Endothelial cell of umbilical vein (primary cell): Measurements from ENCODE around the gene LTK. TPM values are rescaled to one million over a fixed set of nuclear protein-coding genes. Genes with fewer than 3 reads are reported as not detected.

ENCODE experiments used
- BruUV-seq: library from RNA; stranded (reverse); fragments of 400-500 nt; replicated peaks from 2 replicates; lab custom pipeline; 2021; lab: Mats Ljungman, UMichigan
- CTCF ChIA-PET: fragments of 300-600, 350-600 bp; sonication (Branson Sonifier 250); formaldehyde crosslinking; loops from one replicate; lab custom pipeline; 2021; ENCODE audit warnings: antibody characterized with exemption, inconsistent platforms; lab: Charles Lee
- POLR2A ChIA-PET: fragments of 300-600, 350-600 bp; sonication (Branson Sonifier 250); formaldehyde crosslinking; loops from one replicate; lab custom pipeline; 2021; ENCODE audit warnings: antibody characterized with exemption, inconsistent platforms; lab: Charles Lee
- DNase-seq: peaks from one replicate; pipeline ENCODE4 v3.0.0-alpha.2; 2011; ENCODE audit warnings: low read depth, low spot score
- FAIRE-seq: peaks from 2 replicates; lab custom pipeline; 2011; peaks lifted over from hg19 to GRCh38; lab: Jason Lieb, UNC
- H2AFZ ChIP-seq: 2 replicates; pipeline ENCODE4 v1.6.0; 2012; ENCODE audit warnings: low read depth, low read length, control low read depth, inconsistent platforms
- H3K27ac ChIP-seq: 2 replicates; pipeline ENCODE4 v1.5.1; 2011; ENCODE audit warnings: low read depth, mild to moderate bottlenecking, control low read depth, low read length, moderate library complexity; ENCODE audit not compliant: insufficient read depth
- H3K27me3 ChIP-seq, 2 experiments: 2 replicates each; pipeline versions ENCODE4 v1.6.0 to v1.6.1; 2011; ENCODE audit warnings: low read length in 2 of 2, mixed read lengths in 1 of 2; ENCODE audit not compliant: control insufficient read depth in 2 of 2, insufficient read depth in 2 of 2
- H3K36me3 ChIP-seq, 2 experiments: 2 replicates in 1 of 2; 3 replicates in 1 of 2; pipeline ENCODE4 v1.5.1; 2011; ENCODE audit warnings: low read length in 2 of 2, mild to moderate bottlenecking in 1 of 2, moderate library complexity in 1 of 2; ENCODE audit not compliant: control insufficient read depth in 2 of 2, insufficient read depth in 2 of 2; ENCODE audit errors: extremely low read depth in 1 of 2
- H3K4me1 ChIP-seq: 3 replicates; pipeline ENCODE4 v1.5.1; 2011; ENCODE audit warnings: mild to moderate bottlenecking, low read length; ENCODE audit not compliant: control insufficient read depth, insufficient read depth; ENCODE audit errors: extremely low read depth
- H3K4me2 ChIP-seq: 2 replicates; pipeline ENCODE4 v1.6.1; 2011; ENCODE audit warnings: low read length, control low read depth, mixed read lengths; ENCODE audit not compliant: insufficient read depth
- H3K4me3 ChIP-seq, 3 experiments: fragments of 200-600 bp in 1 of 3; sonication (generic), shearing (Covaris generic) in 1 of 3; replicated peaks in 1 of 3; 2 replicates each; pipeline ENCODE4 v1.5.1; 2011 to 2016; ENCODE audit warnings: control low read depth in 3 of 3, low read length in 3 of 3, mild to moderate bottlenecking in 2 of 3, inconsistent platforms in 1 of 3, low read depth in 1 of 3, moderate library complexity in 1 of 3; ENCODE audit not compliant: insufficient read depth in 1 of 3
- H3K79me2 ChIP-seq: 2 replicates; pipeline ENCODE4 v1.6.0; 2012; ENCODE audit warnings: low read length, inconsistent platforms; ENCODE audit not compliant: control insufficient read depth, insufficient read depth
- H3K9ac ChIP-seq: replicated peaks from 2 replicates; pipeline ENCODE3; 2011; ENCODE audit warnings: low read length, control low read depth; ENCODE audit not compliant: insufficient read depth; ENCODE audit errors: extremely low read depth
- H3K9me1 ChIP-seq: replicated peaks from 3 replicates; pipeline ENCODE4 v1.6.0; 2011; ENCODE audit warnings: mild to moderate bottlenecking, low read length; ENCODE audit not compliant: control insufficient read depth, insufficient read depth; ENCODE audit errors: extremely low read depth
- H3K9me3 ChIP-seq: replicated peaks from 2 replicates; pipeline ENCODE4 v1.5.1; 2012; ENCODE audit warnings: low read length, inconsistent platforms; ENCODE audit not compliant: control insufficient read depth, insufficient read depth
- H4K20me1 ChIP-seq: replicated peaks from 2 replicates; pipeline ENCODE3; 2011; ENCODE audit warnings: mild to moderate bottlenecking, low read length; ENCODE audit not compliant: control insufficient read depth, insufficient read depth; ENCODE audit errors: extremely low read depth
- EZH2 ChIP-seq: IDR thresholded peaks from 2 replicates; pipeline ENCODE4 v1.6.1; 2012; ENCODE audit warnings: borderline replicate concordance, low read depth, mild to moderate bottlenecking, moderate library complexity, low read length, inconsistent platforms; ENCODE audit not compliant: severe bottlenecking
- FOS ChIP-seq: IDR thresholded peaks from 2 replicates; pipeline ENCODE4 v1.6.1; 2011; ENCODE audit warnings: mild to moderate bottlenecking, low read length, moderate library complexity, borderline replicate concordance; ENCODE audit not compliant: insufficient read depth
- GATA2 ChIP-seq: IDR thresholded peaks from 2 replicates; pipeline ENCODE4 v1.7.0; 2011; ENCODE audit warnings: low read depth, mild to moderate bottlenecking, moderate library complexity, mixed read lengths, low read length; ENCODE audit not compliant: insufficient read length, insufficient read depth
- JUN ChIP-seq: IDR thresholded peaks from 2 replicates; pipeline ENCODE4 v1.6.1; 2011; ENCODE audit warnings: borderline replicate concordance, low read depth; ENCODE audit not compliant: insufficient read length, insufficient read depth
- MYC ChIP-seq: IDR thresholded peaks from one replicate; pipeline ENCODE4 v1.6.1; 2011; ENCODE audit warnings: mild to moderate bottlenecking, low read depth, low read length
- POLR2A ChIP-seq: IDR thresholded peaks from 2 replicates; pipeline ENCODE4 v1.6.1; 2012; ENCODE audit warnings: low read depth, mild to moderate bottlenecking, control low read depth, low read length
- POLR2AphosphoS5 ChIP-seq: IDR thresholded peaks from 2 replicates; pipeline ENCODE4 v1.6.1; 2012; ENCODE audit warnings: low read depth, mild to moderate bottlenecking, control low read depth, low read length, moderate library complexity; ENCODE audit not compliant: insufficient read depth
- dilution Hi-C: fragments of 300-500 bp; cut with MboI; formaldehyde crosslinking; loops from one replicate; pipeline ENCODE4 v1.15.0; 2019; ENCODE audit warnings: low sequenced_read_pairs; ENCODE audit not compliant: extremely low pct_ligation_motif_present
- intact Hi-C: fragments of 100-400 bp; cut with micrococcal nuclease; formaldehyde crosslinking; loops from one replicate; pipeline ENCODE4 v1.10.0; 2022
- polyA plus RNA-seq, 4 experiments: library from polyadenylated mRNA; depleted of rRNA in 3 of 4; stranded (reverse) in 3 of 4; unstranded in 1 of 4; fragments of >200 nt; gene quantifications; 2 replicates each; pipeline versions ENCODE4 v1.2.1 to v1.2.3, GENCODE V29; 2011 to 2012; ENCODE audit warnings: missing spikeins in 1 of 4
- total RNA-seq: library from RNA; stranded (reverse); gene quantifications from 2 replicates; pipeline ENCODE4 v1.2.3, GENCODE V29; 2021
- TF ChIP-seq, protein P1 (sequence below): IDR thresholded peaks from 2 replicates; pipeline ENCODE4 v1.6.1; 2011; ENCODE audit not compliant: insufficient read depth, insufficient read length
- TF ChIP-seq, protein P2 (sequence below), 2 donors: IDR thresholded peaks; 1 replicate in 1 of 2; 2 replicates in 1 of 2; pipeline ENCODE4 v1.5.1; 2011; ENCODE audit warnings: low read length in 2 of 2, mild to moderate bottlenecking in 2 of 2, moderate library complexity in 2 of 2, control low read depth in 1 of 2, inconsistent platforms in 1 of 2, low read depth in 1 of 2; ENCODE audit not compliant: insufficient read depth in 1 of 2; ENCODE audit errors: extremely low read depth in 1 of 2

The LTK gene
- total and polyA plus RNA-seq, 2 donors (not counting 3 experiments of a cell fraction or from before 2014, with no cell fraction given) = 0.15 to 0.17 TPM

DNA sequence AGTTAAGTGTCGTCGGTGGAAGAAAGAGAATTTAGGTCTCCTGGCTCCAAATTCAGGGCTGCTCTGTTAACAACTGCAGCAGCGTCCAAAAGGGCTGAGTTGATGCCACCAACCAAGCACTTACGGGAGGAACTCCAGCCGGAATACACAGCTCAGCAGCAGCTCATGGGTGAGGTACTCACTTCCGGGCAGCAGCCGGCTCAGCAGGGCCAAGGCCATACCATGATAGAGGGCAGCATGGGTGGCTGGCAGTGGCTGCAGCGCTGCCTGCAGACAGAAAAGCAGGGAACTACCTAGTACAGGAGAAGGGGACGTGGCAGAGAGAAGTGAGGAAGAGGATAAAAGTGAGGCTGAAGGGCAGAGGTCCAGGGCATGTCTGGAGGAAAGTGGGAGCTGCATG, 8.0 kb upstream of the LTK start:
- CTCF ChIA-PET = no interaction called here
- no TSS peak for BruUV-seq

GRCh38 chr15:41520636-41521035, 7.0 kb upstream of the LTK start:
- no peaks in the 10 kb centered on the region for H3K4me1 ChIP-seq
- TF ChIP-seq, protein P1, sequence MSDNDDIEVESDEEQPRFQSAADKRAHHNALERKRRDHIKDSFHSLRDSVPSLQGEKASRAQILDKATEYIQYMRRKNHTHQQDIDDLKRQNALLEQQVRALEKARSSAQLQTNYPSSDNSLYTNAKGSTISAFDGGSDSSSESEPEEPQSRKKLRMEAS = no peak
- no peak for TF ChIP-seq JUN
- no peak for TF ChIP-seq POLR2AphosphoS5
- no peak for TF ChIP-seq FOS
- no peak for TF ChIP-seq MYC
- TF ChIP-seq EZH2 = no peak
- TF ChIP-seq, protein P2, sequence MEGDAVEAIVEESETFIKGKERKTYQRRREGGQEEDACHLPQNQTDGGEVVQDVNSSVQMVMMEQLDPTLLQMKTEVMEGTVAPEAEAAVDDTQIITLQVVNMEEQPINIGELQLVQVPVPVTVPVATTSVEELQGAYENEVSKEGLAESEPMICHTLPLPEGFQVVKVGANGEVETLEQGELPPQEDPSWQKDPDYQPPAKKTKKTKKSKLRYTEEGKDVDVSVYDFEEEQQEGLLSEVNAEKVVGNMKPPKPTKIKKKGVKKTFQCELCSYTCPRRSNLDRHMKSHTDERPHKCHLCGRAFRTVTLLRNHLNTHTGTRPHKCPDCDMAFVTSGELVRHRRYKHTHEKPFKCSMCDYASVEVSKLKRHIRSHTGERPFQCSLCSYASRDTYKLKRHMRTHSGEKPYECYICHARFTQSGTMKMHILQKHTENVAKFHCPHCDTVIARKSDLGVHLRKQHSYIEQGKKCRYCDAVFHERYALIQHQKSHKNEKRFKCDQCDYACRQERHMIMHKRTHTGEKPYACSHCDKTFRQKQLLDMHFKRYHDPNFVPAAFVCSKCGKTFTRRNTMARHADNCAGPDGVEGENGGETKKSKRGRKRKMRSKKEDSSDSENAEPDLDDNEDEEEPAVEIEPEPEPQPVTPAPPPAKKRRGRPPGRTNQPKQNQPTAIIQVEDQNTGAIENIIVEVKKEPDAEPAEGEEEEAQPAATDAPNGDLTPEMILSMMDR (IDR thresholded peaks at IDR 0.05; ENCODE audit: extremely low read depth in 1 of 2, insufficient read depth in 1 of 2, low read depth in 1 of 2, low read length in 2 of 2) = no peak
- no peak for TF ChIP-seq GATA2
- no peak for TF ChIP-seq POLR2A
- no peak for FAIRE-seq
- TSS peak; percentile 15 for BruUV-seq
- intact Hi-C loops (no loop called here), dilution Hi-C loops (no loop called here)
- H4K20me1 ChIP-seq = no peaks in the 10 kb centered on the region
- DNase-seq = no peak
- no peak overlapping the region for H3K27ac ChIP-seq
- H3K4me2 ChIP-seq = no peak overlapping the region
- ChIA-PET CTCF (interaction anchor here (1.2 to 1.3 kb wide), 2 partner anchors 11 to 55 kb away, joined by 3 to 4 read pairs; no protein-coding TSS in a partner anchor), POLR2A (no interaction called here)
- H3K9ac ChIP-seq = no peak overlapping the region
- H3K36me3 ChIP-seq = peaks cover 0 to 7% of the 10 kb centered on the region in 2 experiments
- H3K4me3 ChIP-seq = no peak overlapping the region
- no peaks in the 10 kb centered on the region for H3K9me3 ChIP-seq
- H3K9me1 ChIP-seq = no peaks in the 10 kb centered on the region
- no peaks in the 10 kb centered on the region for H3K79me2 ChIP-seq
- H3K27me3 ChIP-seq = no peaks in the 10 kb centered on the region
- no peak overlapping the region for H2AFZ ChIP-seq

More for the DNA sequence above, 8.0 kb upstream of the LTK start:
- H3K9me1 ChIP-seq = no peaks in the 10 kb centered on the region
- intact Hi-C loops (no loop called here), dilution Hi-C loops (no loop called here)
- H3K4me1 ChIP-seq = no peaks in the 10 kb centered on the region
- POLR2A ChIA-PET = interaction anchor here (1.0 kb wide), 1 partner anchor 31 kb away, joined by 3 read pairs; no protein-coding TSS in a partner anchor
- no peaks in the 10 kb centered on the region for H3K27me3 ChIP-seq
- H3K36me3 ChIP-seq = peaks cover 0 to 10% of the 10 kb centered on the region in 2 experiments
- no peak overlapping the region for H3K27ac ChIP-seq
- no peak overlapping the region for H3K4me2 ChIP-seq
- H3K4me3 ChIP-seq = no peak overlapping the region
- FAIRE-seq (no peak), DNase-seq (no peak)
- no peak overlapping the region for H3K9ac ChIP-seq
- H4K20me1 ChIP-seq = no peaks in the 10 kb centered on the region
- no peak overlapping the region for H2AFZ ChIP-seq
- TF ChIP-seq EZH2 = no peak
- TF ChIP-seq POLR2A = no peak
- H3K9me3 ChIP-seq = no peaks in the 10 kb centered on the region
- H3K79me2 ChIP-seq = no peaks in the 10 kb centered on the region
